K562 (cell line): ENCODE data around the gene DTHD1. TPM values are rescaled to one million over a fixed set of nuclear protein-coding genes. Genes with fewer than 3 reads are reported as not detected.

Source experiments
- ATAC-seq: fragments of 200-7000 bp; cut with Tn5 transposase; 3 replicates; pipeline ENCODE4 v1.9.1; 2020; ENCODE audit warnings: moderate library complexity
- BruUV-seq: library from RNA; stranded (reverse); fragments of 400-500 nt; replicated peaks from 2 replicates; lab custom pipeline; 2021; lab: Mats Ljungman, UMichigan
- CTCF ChIA-PET: fragments of 300-600 bp; formaldehyde crosslinking; extraction: SDS; loops from one replicate; lab custom pipeline; 2021; ENCODE audit warnings: low intra/inter-chr PET ratio; lab: Yijun Ruan, JAX
- POLR2A ChIA-PET: fragments of 300-600, 350-650 bp; sonication (Branson Sonifier 250); formaldehyde crosslinking; extraction: SDS; loops from one replicate; lab custom pipeline; 2021; ENCODE audit warnings: antibody characterized with exemption, inconsistent platforms; lab: Yijun Ruan, JAX
- DNase-seq, 4 experiments: peaks; one replicate each; pipeline versions ENCODE4 v3.0.0 to v3.0.0-alpha.2; 2011 to 2018; ENCODE audit warnings: low spot score in 3 of 4, mixed read lengths in 3 of 4; ENCODE audit errors: extremely low read depth in 1 of 4
- FAIRE-seq: peaks from 2 replicates; lab custom pipeline; 2011; peaks lifted over from hg19 to GRCh38; lab: Jason Lieb, UNC
- H2AFZ ChIP-seq: 2 replicates; pipeline ENCODE4 v1.6.0; 2011; ENCODE audit warnings: low read depth, low read length, control low read depth, inconsistent platforms
- H3K27ac ChIP-seq: fragments of 200-600 bp; 3 replicates; pipeline ENCODE4 v1.8.0; 2011; ENCODE audit warnings: low read depth, mild to moderate bottlenecking, control low read depth, inconsistent platforms, low read length, moderate library complexity, mixed read lengths; ENCODE audit errors: extremely low read depth
- H3K27me3 ChIP-seq, 2 experiments: fragments of 300-600 bp in 1 of 2; 2 replicates in 1 of 2; 3 replicates in 1 of 2; pipeline versions ENCODE4 v1.6.0 to v1.8.0; 2011; ENCODE audit warnings: inconsistent platforms in 2 of 2, low read length in 2 of 2, mild to moderate bottlenecking in 1 of 2, mixed read lengths in 1 of 2, moderate library complexity in 1 of 2; ENCODE audit not compliant: control insufficient read depth in 2 of 2, insufficient read depth in 2 of 2
- H3K36me3 ChIP-seq: fragments of 300-600 bp; 3 replicates; pipeline ENCODE4 v1.8.0; 2011; ENCODE audit warnings: mild to moderate bottlenecking, low read length, inconsistent platforms; ENCODE audit not compliant: control insufficient read depth, insufficient read depth
- H3K4me1 ChIP-seq, 2 experiments: fragments of 200-600 bp in 1 of 2; replicated peaks in 1 of 2; 2 replicates in 1 of 2; 3 replicates in 1 of 2; pipeline versions ENCODE4 v1.5.1 to v1.8.0; 2011; ENCODE audit warnings: inconsistent platforms in 2 of 2, low read length in 2 of 2, mild to moderate bottlenecking in 1 of 2, mixed read lengths in 1 of 2, moderate library complexity in 1 of 2; ENCODE audit not compliant: control insufficient read depth in 2 of 2, insufficient read depth in 2 of 2
- H3K4me2 ChIP-seq: 2 replicates; pipeline ENCODE4 v1.6.1; 2011; ENCODE audit warnings: low read length, control low read depth, inconsistent platforms, mixed read lengths; ENCODE audit not compliant: insufficient read depth
- H3K4me3 ChIP-seq: fragments of 200-600 bp; sonication (generic), shearing (Covaris generic); 2 replicates; pipeline ENCODE4 v1.5.1; 2016; ENCODE audit warnings: control low read depth, inconsistent platforms
- H3K79me2 ChIP-seq: fragments of 200-600 bp; 3 replicates; pipeline ENCODE4 v1.8.0; 2011; ENCODE audit warnings: low read length, inconsistent platforms; ENCODE audit not compliant: control insufficient read depth, insufficient read depth
- H3K9ac ChIP-seq, 2 experiments: 2 replicates each; pipeline versions ENCODE4 v1.6.0 to v1.6.1; 2011; ENCODE audit warnings: low read depth in 2 of 2, low read length in 2 of 2, control low read depth in 1 of 2, inconsistent platforms in 1 of 2, mild to moderate bottlenecking in 1 of 2, mixed read lengths in 1 of 2; ENCODE audit not compliant: insufficient read depth in 1 of 2
- H3K9me1 ChIP-seq: one replicate; pipeline ENCODE4 v1.6.0; 2011; ENCODE audit warnings: inconsistent platforms, mild to moderate bottlenecking, low read length, moderate library complexity; ENCODE audit not compliant: control insufficient read depth, insufficient read depth
- H3K9me3 ChIP-seq: replicated peaks from 2 replicates; pipeline ENCODE4 v1.5.1; 2011; ENCODE audit warnings: low read depth, low read length, inconsistent platforms; ENCODE audit not compliant: control insufficient read depth, insufficient read depth
- H4K20me1 ChIP-seq: replicated peaks from 2 replicates; pipeline ENCODE4 v1.6.1; 2011; ENCODE audit warnings: low read length, inconsistent platforms, mixed read lengths; ENCODE audit not compliant: control insufficient read depth, insufficient read depth
- COPS2 ChIP-seq: fragments of 450-650 bp; conservative IDR thresholded peaks from 2 replicates; pipeline ENCODE4 v1.6.1; 2016; ENCODE audit warnings: mild to moderate bottlenecking, moderate library complexity
- ESRRA ChIP-seq: fragments of 450-650 bp; IDR thresholded peaks from 2 replicates; pipeline ENCODE4 v1.6.1; 2014; ENCODE audit warnings: low read depth, mild to moderate bottlenecking, moderate library complexity, borderline replicate concordance
- JUNB ChIP-seq: fragments of 450-650 bp; formaldehyde crosslinking; conservative IDR thresholded peaks from 2 replicates; pipeline ENCODE4 v1.4.0; 2020; ENCODE audit warnings: mild to moderate bottlenecking
- KAT2B ChIP-seq: IDR thresholded peaks from one replicate; pipeline ENCODE4 v1.6.1; 2012; ENCODE audit warnings: low read depth, mild to moderate bottlenecking, control low read depth, inconsistent platforms, low read length, moderate library complexity
- KLF16 ChIP-seq: IDR thresholded peaks from 2 replicates; pipeline ENCODE4 v1.6.1; 2016; ENCODE audit warnings: antibody characterized with exemption
- NCOR1 ChIP-seq: fragments of 450-650 bp; IDR thresholded peaks from 2 replicates; pipeline ENCODE4 v1.6.1; 2016; ENCODE audit warnings: mild to moderate bottlenecking, moderate library complexity
- SLC30A9 ChIP-seq: fragments of 250-450 bp; sonication (Bioruptor Pico); IDR thresholded peaks from 2 replicates; pipeline ENCODE4 v1.8.0; 2022; ENCODE audit warnings: mild to moderate bottlenecking, moderate library complexity
- SRF ChIP-seq, 2 experiments: fragments of 250-450, 450-650 bp in 1 of 2; sonication (Bioruptor Pico) in 1 of 2; sonication (generic) in 1 of 2; formaldehyde crosslinking; IDR thresholded peaks; 2 replicates each; pipeline versions ENCODE4 v1.5.0 to v1.5.1; 2020 to 2022; ENCODE audit warnings: mild to moderate bottlenecking in 1 of 2, missing genetic modification reagents in 1 of 2
- TEAD2 ChIP-seq: fragments of 450-650 bp; IDR thresholded peaks from 2 replicates; pipeline ENCODE4 v1.6.1; 2016; ENCODE audit warnings: missing genetic modification characterization, control low read depth, missing compliant biosample characterization
- ZBTB1 ChIP-seq: sonication (generic); formaldehyde crosslinking; IDR thresholded peaks from 2 replicates; pipeline ENCODE4 v1.8.1; 2023; ENCODE audit warnings: missing genetic modification reagents, low read depth, mild to moderate bottlenecking, borderline replicate concordance
- ZBTB2 ChIP-seq: fragments of 450-650 bp; IDR thresholded peaks from 2 replicates; pipeline ENCODE4 v1.6.1; 2016; ENCODE audit warnings: antibody characterized with exemption
- ZBTB7A ChIP-seq: IDR thresholded peaks from 2 replicates; pipeline ENCODE4 v1.6.1; 2011; ENCODE audit warnings: low read depth, mild to moderate bottlenecking, low read length, moderate library complexity, borderline replicate concordance; ENCODE audit not compliant: control insufficient read depth
- ZEB2 ChIP-seq: fragments of 450-650 bp; IDR thresholded peaks from 2 replicates; pipeline ENCODE4 v1.6.1; 2016
- ZKSCAN8 ChIP-seq: fragments of 200-800 bp; sonication (Bioruptor generic); IDR thresholded peaks from 2 replicates; pipeline ENCODE4 v1.6.1; 2016; ENCODE audit warnings: missing genetic modification characterization, missing compliant biosample characterization
- ZNF75A ChIP-seq: fragments of 450-650 bp; formaldehyde crosslinking; IDR thresholded peaks from 2 replicates; pipeline ENCODE4 v1.4.0; 2020; ENCODE audit warnings: mild to moderate bottlenecking
- ZNF79 ChIP-seq: fragments of 250-450 bp; sonication (Bioruptor Pico); IDR thresholded peaks from 2 replicates; pipeline ENCODE4 v1.4.0; 2020; ENCODE audit warnings: low read depth, mild to moderate bottlenecking, moderate library complexity
- ZZZ3 ChIP-seq: fragments of 450-650 bp; IDR thresholded peaks from 2 replicates; pipeline ENCODE4 v1.6.1; 2016; ENCODE audit warnings: antibody characterized with exemption, mild to moderate bottlenecking, moderate library complexity
- WGBS: fragments of 100-300 bp; shearing (Covaris generic); methylation state at CpG from one replicate; pipeline ENCODE4 v1.1.6; 2016; ENCODE audit warnings: low coverage, mixed read lengths; ENCODE audit not compliant: insufficient coverage; ENCODE audit errors: missing lambda C conversion rate; 5-methylcytosine and 5-hydroxymethylcytosine counted together
- in situ Hi-C: fragments of 300-500 bp; cut with MboI; formaldehyde crosslinking; loops from 4 replicates; pipeline ENCODE4 v1.15.0; 2018; ENCODE audit warnings: inconsistent platforms, mixed read lengths
- intact Hi-C: fragments of 100-400 bp; cut with micrococcal nuclease; formaldehyde crosslinking; loops from 2 replicates; pipeline ENCODE4 v1.14.2; 2022
- polyA plus RNA-seq, 8 experiments: library from polyadenylated mRNA; depleted of rRNA in 4 of 8; stranded (reverse) in 5 of 8; unstranded in 3 of 8; fragments of >200 nt; fragmentation: Nextera tagmentation in 2 of 8; fragmentation: Illumina TruSeq in 1 of 8; extraction: Ambion mirVana in 2 of 8; extraction: Trizol in 1 of 8; gene quantifications; 2 replicates each; pipeline versions ENCODE4 v1.2.1 to v1.2.3, GENCODE V29; 2011 to 2014; ENCODE audit warnings: inconsistent platforms in 1 of 8, missing spikeins in 1 of 8
- total RNA-seq, 7 experiments: library from RNA; depleted of rRNA in 6 of 7; stranded (reverse); fragments of >200 nt in 6 of 7; fragmentation: Illumina TruSeq in 2 of 7; extraction: Trizol in 2 of 7; gene quantifications; 2 replicates each; pipeline versions ENCODE4 v1.2.1 to v1.2.3, GENCODE V29; 2011 to 2021; ENCODE audit warnings: low replicate concordance in 1 of 7
- TF ChIP-seq, protein P1 (sequence below): sonication (generic); formaldehyde crosslinking; IDR thresholded peaks from 2 replicates; pipeline ENCODE4 v1.8.0; 2022; ENCODE audit warnings: mild to moderate bottlenecking, missing genetic modification reagents
- TF ChIP-seq, protein P2 (sequence below): IDR thresholded peaks from 2 replicates; pipeline ENCODE4 v1.6.1; 2016; ENCODE audit warnings: missing genetic modification characterization, missing compliant biosample characterization
- TF ChIP-seq, protein P3 (sequence below): fragments of 450-650 bp; IDR thresholded peaks from 2 replicates; pipeline ENCODE4 v1.6.1; 2016; ENCODE audit warnings: missing biosample characterization, missing genetic modification characterization

The DTHD1 gene
- total and polyA plus RNA-seq, 9 of the 15 experiments (the other 6 are each of a cell fraction or from before 2014, with no cell fraction given): not detected

- ChIA-PET POLR2A (no interaction called here), CTCF (no interaction called here)
- Histone ChIP-seq H4K20me1 (no peaks in the 10 kb centered on the region), H3K36me3 (no peaks in the 10 kb centered on the region), H3K4me3 (no peak overlapping the region), H3K79me2 (no peaks in the 10 kb centered on the region), H3K9me1 (no peaks in the 10 kb centered on the region), H3K27ac (no peak overlapping the region), H3K9me3 (no peaks in the 10 kb centered on the region), H3K4me2 (no peak overlapping the region), H3K4me1 (no peaks in the 10 kb centered on the region), H3K27me3 (no peaks in the 10 kb centered on the region), H2AFZ (no peak overlapping the region), H3K9ac (no peak overlapping the region)
- FAIRE-seq (no peak), DNase-seq (no peak), ATAC-seq (no peak)
- intact Hi-C loops (no loop called here), in situ Hi-C loops (no loop called here)
- no peak for TF ChIP-seq KAT2B
- TF ChIP-seq KLF16: no peak
- TF ChIP-seq, protein P1, sequence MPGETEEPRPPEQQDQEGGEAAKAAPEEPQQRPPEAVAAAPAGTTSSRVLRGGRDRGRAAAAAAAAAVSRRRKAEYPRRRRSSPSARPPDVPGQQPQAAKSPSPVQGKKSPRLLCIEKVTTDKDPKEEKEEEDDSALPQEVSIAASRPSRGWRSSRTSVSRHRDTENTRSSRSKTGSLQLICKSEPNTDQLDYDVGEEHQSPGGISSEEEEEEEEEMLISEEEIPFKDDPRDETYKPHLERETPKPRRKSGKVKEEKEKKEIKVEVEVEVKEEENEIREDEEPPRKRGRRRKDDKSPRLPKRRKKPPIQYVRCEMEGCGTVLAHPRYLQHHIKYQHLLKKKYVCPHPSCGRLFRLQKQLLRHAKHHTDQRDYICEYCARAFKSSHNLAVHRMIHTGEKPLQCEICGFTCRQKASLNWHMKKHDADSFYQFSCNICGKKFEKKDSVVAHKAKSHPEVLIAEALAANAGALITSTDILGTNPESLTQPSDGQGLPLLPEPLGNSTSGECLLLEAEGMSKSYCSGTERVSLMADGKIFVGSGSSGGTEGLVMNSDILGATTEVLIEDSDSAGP: no peak
- TF ChIP-seq COPS2: no peak
- TF ChIP-seq, protein P2, sequence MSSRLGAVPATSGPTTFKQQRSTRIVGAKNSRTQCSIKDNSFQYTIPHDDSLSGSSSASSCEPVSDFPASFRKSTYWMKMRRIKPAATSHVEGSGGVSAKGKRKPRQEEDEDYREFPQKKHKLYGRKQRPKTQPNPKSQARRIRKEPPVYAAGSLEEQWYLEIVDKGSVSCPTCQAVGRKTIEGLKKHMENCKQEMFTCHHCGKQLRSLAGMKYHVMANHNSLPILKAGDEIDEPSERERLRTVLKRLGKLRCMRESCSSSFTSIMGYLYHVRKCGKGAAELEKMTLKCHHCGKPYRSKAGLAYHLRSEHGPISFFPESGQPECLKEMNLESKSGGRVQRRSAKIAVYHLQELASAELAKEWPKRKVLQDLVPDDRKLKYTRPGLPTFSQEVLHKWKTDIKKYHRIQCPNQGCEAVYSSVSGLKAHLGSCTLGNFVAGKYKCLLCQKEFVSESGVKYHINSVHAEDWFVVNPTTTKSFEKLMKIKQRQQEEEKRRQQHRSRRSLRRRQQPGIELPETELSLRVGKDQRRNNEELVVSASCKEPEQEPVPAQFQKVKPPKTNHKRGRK (tag): no peak
- TF ChIP-seq, protein P3, sequence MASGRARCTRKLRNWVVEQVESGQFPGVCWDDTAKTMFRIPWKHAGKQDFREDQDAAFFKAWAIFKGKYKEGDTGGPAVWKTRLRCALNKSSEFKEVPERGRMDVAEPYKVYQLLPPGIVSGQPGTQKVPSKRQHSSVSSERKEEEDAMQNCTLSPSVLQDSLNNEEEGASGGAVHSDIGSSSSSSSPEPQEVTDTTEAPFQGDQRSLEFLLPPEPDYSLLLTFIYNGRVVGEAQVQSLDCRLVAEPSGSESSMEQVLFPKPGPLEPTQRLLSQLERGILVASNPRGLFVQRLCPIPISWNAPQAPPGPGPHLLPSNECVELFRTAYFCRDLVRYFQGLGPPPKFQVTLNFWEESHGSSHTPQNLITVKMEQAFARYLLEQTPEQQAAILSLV (tag): no peak
- TF ChIP-seq ZZZ3: no peak
- TF ChIP-seq TEAD2 (tag): no peak
- no peak for TF ChIP-seq ZNF79
- no peak for TF ChIP-seq ZBTB2
- no peak for TF ChIP-seq ZEB2
- TF ChIP-seq ZNF75A (CRISPR knock-in tag): no peak
- TF ChIP-seq ESRRA: no peak
- TF ChIP-seq ZKSCAN8 (CRISPR knock-in tag): no peak
- TF ChIP-seq ZBTB7A: no peak
- TF ChIP-seq ZBTB1 (CRISPR knock-in tag): no peak
- no peak for TF ChIP-seq SRF (CRISPR knock-in tag; IDR thresholded peaks at IDR 0.05)
- no peak for TF ChIP-seq JUNB
- no peak for TF ChIP-seq SLC30A9 (CRISPR knock-in tag)
- no peak for TF ChIP-seq NCOR1
- WGBS: 0% methylated on average over 2 of the region's 2 CpGs
- BruUV-seq: no TSS peak
Observed at GRCh38 chr4:36251983-36252382, 29.4 kb upstream of the DTHD1 start.
